CD4-positive, alpha-beta T cell treated with Interleukin-17A for 1 hour (primary cell): ENCODE data around the gene ITGA11.
"Not testable (repeated sequence)": the region's sequence is repeated elsewhere in the genome, so short reads cannot be mapped to it uniquely, and the experiment has no call there.

Experiments used
- DNase-seq: peaks from one replicate; pipeline ENCODE4 v3.0.0-alpha.2; 2020

Gene ITGA11

DNA sequence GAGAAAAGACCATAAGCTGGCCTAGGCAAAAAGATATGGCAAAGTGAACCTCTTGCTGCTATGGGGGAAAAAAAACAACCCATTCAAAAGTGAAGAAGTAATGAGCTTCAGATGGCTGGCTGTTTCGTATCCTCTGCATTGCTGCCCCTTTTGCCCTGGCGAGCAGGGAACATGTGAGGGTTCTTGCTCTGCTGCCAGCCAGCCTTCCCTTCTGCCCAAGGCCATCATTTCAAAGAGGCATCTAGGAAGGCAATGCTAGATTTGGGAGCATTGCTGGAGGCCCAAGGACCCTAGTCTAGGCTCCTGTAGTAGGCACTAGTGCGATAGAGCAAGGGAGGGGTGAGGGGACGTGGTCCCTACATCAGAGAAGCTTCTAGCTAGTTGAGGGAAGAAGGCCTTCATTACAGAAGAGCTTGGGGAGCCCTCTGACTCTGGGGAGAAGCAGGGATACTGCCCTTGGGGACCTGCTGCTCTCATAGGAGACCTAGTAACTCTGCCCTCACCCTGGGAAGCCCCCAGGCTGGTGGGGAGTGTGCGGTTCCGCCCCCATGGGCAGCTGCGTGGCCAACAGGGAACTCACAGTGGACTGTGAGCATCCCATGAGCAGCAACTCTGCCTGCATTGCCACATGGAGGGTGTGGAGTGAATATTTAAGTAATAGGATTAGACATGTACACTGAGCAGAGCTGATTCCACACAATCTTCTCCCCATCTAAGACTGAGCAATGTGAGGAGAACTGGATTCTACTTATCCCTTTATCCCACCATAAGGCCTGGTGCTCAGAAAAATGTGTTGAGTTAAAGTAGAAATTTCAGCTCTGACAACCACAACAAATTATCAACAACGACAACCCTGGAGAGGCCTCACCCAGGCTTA lies 21.3 kb downstream of the ITGA11 start:
- no peak for DNase-seq

DNA sequence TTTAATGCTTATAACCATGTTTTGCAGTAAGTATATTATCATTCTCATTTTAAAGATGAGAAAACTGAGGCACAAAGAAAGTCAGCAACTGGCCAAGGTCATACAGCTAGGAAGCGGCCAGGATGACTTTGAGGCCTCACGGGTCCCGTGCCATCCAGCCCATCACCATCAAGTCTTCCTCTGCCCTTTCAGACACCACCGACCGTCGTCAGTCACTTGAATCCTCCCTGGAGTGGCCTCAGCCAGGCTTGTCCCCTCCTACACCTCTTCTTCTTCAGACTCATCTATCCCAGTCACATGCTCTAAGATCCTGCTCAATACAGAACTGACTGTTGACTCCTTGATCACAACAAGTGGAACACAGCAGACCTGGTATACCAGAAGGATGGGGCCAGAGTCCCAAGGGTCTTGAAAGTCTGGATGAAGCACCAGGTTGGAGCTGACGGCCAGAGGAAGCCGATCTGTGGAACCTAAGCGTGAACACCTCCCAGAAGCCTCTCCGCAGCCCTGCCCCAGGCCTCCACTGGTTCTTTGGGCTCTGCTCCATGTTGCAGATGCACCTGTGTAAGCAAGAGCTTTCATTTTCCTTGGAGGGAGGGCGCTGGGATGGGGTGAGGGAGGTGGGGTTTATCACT lies 22.1 kb downstream of the ITGA11 start:
- no peak for DNase-seq

DNA sequence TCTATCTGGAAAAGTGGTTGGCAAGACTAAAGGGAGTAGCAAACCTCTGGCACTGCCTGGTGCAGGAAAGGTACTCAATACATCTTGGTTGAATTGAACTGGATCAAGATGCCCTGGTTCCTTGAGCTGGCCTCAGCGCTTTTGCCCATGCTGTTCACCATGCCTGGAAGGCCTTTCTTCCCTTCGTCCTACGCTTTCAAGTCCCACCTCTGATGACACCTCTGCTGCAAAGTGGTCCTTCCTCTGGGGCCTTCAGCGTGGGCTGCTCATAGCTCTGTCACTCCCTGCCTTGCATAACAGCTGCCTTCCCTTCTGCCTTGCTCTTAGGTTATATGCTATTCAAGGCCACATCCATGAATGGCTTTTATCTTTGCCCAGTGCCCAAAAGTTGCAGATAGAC lies 23.0 kb downstream of the ITGA11 start:
- no peak for DNase-seq

DNA sequence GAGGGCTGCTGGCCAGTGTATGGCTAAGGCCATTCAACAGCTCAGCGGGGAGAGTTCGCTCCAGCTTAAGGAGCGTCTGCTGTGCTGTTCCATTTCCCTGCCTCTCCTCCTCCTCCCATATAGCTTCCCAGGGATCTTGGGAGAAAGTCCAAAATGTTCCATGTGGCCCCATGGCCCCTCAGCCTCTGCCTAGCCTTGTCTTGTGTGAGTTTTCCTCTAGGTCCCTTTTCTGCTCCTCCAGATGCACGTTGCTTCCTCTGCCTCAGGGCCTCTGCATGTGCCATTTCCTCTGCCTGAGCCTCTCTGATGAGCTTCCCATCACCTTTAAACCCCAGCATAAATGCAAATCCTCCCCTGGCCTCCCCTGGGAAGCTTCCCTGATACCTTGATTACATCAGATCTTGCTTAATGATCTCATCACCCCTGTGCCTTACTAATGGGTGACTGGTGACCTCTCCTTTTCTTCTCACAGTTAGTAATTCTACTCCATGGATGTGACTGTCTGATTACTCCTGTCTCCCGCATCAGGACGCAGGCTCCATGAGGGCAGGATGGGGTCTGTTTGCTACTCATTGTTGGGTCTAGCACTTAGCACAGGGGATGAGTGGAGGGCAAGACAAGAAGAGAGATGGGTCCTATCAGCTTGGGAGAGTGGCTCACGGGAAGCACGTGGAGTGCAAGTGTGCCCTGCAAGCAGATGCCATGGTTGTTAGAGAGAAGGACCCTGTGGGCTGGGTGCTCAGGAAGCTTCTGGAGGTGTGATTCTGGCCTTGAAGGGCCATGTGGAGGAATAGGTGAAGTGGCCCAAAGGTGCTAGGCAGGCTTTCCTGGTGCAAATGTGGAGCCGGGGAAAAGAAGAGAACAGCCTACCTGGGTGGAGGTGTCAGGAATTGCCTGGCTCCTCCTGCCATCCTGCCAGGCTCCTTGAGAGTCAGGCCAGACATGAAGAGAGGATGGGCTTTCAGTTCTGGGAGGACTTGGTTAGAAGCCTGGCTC lies 23.8 kb downstream of the ITGA11 start:
- DNase-seq, result no peak

DNA sequence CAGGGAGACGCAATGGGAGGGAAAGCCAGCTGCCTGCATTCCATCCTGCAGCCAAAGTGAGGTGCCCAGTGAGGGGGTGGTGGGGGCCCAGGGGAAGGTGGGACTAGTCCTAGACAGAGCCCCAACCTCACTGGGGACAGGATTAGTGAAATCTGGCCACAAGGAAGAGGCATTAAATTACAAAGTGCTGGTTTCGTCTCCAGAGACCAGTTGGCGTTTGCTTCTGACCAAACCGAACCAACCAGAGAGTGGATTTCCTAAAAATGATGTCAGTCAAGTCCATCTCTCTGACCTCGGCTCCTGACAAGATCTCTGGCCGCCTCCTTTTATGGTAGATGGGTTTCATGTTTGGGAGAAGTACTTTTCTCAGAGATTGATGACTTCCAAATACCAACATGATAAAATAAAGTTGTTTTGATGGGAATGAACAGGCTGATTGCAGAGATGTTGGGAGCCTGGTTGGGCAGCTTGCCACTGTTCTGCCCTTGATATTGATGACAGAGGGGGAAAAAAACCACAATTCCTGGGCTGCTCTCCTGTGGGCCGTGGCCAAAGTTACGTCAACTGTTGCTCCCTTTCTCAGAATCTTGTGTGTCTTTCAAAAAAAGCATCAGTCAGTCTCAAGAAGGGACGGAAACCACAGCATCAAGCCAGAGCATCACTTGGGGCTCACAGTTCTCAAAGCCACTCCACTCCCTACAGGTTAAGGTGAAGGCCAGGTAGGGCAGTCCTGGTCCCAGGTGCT lies 24.6 kb downstream of the ITGA11 start:
- no peak for DNase-seq

DNA sequence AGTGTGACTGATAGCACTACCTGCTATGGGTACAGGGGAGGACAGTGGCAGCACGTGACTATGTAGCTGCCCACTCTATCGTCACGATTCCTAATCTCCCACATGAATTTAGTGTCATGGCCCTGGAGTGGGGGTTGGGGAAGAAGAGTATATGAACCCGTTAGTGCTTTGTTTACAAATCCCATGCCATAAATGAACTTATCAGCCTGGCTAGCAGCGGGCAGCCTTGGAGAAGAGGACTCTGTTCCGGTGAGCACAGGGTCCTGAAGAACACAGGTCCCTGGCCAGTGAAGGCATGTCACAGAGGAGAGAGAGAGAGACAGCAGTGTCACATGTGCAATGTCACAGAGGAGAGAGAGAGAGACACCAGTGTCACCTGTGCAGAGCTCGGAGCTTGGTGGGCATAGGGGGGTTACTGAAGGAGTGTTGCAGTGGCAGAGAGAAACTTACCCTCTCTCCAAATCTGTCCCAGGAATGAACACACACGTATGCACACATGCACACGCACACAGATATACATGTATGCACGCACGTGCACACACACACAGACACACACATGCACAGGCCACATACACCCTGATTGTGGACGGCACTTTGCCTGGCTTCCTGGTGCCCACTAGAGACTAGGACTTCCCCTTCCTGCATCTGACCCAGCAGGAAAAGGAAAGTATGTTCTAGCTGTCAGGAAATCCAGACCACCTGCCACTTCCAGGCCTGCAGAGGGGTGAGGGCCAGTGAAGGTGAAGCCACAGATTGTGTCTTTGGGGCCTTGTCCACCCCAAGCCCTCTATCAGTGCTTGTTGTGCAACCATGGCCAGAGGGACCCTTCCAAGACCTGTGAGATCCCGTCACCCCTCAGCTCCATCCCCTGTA lies 26.3 kb downstream of the ITGA11 start:
- DNase-seq, result no peak

DNA sequence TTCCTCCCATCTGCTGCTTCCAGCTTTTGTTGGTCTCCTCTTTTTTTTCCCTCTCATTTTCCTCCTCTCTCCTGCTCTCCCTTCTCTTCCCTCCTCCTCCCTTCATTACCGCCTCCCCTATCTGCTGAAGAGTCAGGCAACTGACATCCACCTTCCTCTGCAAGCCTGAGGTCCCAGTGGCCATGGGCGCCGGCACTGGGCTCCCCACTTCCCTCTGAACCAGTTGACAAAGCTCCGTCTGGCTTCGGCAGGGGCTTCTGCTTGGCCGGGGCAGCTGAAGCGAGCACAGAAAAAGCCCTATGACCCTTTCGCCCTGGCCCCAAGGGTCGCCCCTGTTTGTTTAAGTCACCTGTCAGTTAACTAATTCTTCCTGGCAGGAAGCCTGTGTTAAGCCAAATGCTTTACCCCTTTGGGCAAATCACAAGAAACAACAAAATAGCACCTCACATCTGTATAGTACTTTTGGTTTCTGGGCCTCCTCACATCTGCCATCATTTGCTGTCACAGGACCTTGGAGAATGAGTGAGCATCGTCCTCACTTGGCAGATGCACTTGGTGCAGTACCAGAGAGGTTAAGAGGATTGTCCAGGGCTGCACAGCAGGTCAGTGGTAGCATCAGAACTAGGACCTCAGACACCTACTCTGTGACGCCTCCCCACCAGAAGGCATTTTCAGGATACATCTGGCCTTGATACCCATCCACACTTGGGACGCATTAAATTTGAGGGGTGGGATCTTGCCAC lies 27.7 kb downstream of the ITGA11 start:
- no peak for DNase-seq

DNA sequence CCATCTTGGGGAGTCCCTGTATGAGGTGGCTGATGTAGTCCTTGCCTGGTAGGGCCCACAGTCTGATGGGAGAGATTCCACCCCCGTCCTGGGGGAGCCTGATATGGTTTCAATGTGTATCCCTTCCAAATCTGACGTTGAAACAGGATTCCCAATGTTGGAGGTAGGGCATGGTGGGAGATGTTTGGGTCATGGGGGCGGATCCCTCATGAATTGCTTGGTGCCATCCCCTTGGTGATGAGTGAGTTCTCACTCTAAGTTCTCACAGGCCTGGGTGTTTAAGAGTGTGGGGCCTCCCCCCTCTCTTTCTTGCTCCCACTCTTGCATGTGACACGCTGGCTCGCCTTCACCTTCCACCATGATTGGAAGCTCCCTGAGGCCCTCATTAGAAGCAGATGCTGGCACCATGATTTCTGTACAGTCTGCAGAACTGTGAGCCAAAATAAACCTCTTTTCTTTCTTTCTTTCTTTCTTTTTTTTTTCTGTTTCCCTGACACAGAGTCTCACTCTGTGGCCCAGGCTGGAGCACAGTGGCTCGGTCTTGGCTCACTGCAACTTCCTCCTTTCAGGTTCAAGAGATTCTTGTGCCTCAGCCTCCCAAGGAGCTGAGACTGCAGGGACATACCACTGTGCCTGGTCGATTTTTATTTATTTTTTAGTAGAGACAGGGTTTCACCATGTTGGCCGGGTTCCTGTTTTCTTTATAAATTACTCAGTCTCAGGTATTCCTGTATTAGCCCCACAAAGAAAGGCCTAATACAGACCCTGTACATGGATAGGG lies 28.6 kb downstream of the ITGA11 start:
- no peak for DNase-seq

DNA sequence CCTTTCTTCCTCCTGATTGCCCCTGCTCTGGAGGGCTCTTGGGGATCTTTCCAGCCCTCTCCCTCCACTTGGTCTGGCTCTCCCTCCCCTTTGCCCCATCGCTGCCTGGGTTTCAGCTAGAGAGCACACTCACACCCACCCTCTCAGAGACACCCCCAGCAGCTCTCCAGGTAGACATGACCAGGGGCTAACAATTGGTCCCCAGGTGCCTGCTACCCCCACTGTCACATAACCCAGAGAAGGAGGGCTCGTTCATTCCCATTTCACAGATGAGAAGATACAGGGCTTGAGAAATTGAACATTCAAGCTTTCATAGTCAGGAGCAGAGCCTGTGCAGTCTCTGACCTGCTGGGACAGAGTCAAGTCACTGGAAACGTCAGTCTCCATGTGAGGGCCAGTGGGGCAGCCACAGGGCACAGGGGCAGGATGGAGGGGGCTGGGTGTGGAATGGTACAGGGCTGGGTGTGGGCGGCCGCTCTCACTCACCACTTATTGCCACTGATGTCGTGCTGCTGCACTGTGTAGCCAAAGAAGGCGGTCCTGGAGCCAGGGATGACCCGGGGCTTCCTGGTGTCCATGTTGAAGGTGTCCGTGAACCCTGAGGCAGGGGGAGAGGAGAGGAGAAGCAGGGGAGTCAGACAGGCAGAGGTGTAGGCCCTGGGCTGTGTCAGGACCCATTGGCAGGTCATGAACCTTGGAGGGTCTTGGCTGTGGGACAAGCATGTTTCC lies 29.4 kb downstream of the ITGA11 start:
- DNase-seq, result no peak

DNA sequence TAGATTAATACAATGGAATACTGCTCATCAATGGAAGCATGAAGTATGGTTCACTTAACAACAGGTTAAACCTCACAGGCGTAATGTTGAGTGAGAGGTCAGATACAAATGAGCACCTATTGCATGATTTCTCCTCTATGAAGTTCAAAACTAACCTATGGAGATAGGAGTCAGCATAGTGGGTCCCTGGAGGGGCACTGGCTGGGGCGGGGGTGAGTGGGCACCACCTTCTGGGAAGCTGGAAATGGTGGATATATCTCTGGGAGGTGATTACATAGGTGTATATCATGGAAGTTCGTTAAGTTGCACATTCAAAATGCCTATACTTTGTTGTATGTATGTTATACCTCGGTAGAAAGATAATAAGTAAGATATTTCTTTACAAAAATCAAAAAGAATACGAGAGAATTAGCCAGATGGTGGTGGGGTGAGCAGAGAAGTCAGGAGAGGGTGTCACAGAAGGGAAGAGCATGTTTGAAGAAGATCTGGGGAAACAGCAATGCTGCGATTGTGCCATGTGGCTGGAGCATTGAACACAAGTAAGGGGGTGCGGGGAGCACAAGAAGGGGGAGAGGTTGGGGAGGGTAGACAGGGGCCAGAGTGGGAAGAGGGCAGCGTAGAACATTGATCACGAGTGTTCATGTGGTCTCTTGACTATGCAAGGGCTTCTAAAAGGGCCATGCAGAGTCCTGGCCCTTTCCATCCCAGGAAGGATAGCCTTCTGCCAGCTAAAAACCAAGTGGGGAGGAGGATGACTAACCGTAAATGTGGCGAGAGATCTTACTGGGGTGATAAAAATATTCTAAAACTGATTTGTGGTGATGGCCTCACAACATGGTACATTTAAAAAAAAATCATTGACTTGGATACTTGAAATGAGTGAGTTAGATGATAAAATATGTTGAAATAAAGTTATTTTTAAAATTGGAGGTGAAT lies 30.2 kb downstream of the ITGA11 start:
- no peak for DNase-seq

DNA sequence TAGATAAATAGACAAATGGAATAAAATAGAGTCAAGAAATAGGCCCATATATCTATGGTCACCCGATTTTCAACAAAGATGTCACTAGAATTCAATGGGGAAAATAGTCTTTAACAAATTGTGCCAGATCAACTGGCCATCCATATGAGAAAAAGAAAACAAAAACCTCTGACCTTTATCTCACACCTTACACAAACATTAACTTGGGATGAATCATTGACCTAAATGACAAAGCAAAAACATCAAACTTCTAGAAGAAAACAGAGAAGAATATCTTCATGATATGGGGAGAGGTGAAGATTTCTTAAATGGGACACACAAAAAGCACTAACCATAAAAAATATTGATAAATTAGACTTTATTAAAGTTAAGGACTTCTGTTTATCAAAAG lies 31.9 kb downstream of the ITGA11 start:
- no peak for DNase-seq

DNA sequence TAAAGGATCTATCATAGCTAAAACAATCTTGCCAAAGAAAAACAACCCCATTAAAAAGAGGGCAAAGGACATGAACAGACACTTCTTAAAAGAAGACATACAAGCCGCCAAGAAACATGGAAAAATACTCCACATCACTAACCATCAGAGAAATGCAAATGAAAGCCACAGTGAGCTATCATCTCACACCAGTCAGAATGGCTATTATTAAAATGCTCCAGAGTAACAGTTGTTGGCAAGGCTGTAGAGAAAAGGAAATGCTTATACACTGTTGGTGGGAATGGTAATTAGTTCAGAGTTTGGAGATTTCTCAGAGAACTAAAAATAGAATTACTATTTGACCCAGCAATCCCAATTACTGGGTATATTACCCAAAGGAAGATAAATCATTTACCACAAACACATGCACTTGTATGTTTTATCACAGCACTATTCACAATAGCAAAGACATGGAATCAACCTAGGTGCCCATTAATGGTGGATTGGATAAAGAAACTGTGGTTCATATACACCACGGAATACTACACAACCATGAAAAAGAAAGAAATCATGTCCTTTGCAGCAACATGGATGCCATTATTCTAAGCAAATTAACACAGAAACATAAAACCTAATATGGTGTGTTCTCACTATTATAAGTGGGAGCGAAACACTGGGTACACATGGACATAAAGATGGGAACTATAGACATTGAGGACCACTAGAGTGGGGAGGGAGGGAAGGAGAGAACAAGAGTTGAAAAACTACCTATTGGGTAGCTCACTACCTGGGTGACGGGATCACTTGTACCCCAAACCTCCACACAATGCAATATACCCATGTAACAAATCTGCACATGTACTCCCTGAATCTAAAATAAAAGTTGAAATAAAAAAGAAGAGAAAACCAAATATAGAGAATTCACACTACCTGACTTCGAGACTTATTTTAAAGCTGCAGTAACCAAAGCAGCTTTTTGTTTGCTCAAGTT lies 32.6 kb downstream of the ITGA11 start:
- DNase-seq, result no peak

DNA sequence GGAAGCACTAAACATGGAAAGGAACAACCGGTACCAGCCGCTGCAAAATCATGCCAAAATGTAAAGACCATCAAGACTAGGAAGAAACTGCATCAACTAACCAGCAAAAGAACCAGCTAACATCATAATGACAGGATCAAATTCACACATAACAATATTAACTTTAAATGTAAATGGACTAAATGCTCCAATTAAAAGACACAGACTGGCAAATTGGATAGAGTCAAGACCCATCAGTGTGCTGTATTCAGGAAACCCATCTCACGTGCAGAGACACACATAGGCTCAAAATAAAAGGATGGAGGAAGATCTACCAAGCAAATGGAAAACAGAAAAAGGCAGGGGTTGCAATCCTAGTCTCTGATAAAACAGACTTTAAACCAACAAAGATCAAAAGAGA lies 34.0 kb downstream of the ITGA11 start:
- not testable (repeated sequence) for DNase-seq

DNA sequence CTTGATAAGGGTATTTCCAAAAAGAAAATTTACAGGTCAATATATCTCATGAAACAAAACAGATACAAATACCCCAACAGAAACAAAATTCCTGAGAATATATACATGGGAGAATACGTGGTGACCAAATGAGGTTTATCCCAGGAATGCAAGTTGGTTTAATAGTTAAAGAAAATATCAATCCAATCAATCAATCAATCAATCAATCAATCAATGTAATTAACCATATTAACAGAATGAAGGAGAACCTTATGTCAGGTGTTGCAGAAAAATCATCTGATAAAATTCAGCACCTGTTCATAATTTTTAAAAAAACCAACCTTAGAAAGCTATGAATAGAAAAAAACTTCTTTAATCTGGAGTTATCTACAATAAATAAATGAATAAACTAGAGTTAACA lies 35.9 kb downstream of the ITGA11 start:
- DNase-seq, result no peak

DNA sequence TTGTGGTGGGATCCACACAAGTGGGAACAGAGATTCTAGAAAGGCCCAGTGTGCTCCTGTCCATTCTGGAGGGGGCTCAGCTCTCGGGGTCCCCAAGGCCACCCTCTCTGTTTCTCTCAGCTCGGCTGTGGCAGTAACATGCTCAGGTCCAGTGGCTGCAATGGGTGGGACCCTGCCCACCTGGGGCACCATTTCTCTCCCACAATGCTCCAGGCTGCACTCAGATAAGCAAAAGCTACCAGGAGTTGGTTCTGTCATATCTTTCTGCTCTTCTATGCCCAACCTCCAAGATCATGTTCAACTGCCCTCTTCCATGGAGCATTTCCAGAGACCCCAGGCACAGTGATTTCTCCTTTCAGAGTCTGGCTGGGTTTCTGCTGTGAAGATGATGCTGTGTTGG lies 40.8 kb downstream of the ITGA11 start:
- DNase-seq, result no peak

DNA sequence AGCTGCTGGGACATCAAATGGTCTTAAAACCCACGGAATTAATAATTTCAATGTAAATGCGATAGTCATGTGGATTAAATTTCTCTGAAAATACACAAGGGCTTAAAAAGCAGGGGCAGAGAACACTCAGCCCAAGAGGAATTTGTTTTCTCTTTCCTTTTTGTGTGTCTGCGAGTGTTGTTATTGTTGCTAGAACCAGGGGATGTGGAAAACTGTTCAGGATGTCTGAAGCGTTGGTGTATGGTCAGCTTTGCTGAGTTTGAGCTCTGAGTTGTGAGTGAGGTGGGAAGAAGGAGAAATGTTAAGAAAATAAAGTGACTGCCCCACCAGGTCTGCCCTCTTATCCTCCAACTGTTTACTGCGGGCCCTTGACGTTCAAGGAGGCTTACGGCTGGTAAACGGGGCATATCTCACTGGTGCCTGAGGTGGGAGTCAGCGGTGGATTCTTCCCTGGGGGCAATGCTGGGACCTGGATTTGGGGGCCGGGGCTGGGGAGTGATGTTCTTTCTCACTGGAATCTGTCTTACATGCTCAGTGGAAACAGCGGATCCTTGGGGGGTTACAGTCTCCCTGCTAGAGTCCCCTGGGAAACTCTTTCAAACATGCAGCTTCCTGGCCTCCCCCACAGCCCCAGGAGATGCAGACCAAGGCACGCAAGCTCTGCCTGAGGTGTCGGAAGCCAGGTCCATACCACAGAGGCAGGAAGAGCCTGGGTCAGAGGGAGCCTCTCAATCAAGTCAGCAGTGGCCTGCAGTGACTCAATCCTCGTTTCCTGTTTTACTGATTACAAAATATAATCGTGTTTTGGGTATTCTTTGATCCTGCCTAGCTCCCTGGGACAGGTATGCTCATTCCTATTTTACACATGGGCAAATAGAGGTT lies 41.8 kb downstream of the ITGA11 start:
- DNase-seq, result no peak
